Measurements from ENCODE around the gene RPL13.

The RPL13 gene

DNA sequence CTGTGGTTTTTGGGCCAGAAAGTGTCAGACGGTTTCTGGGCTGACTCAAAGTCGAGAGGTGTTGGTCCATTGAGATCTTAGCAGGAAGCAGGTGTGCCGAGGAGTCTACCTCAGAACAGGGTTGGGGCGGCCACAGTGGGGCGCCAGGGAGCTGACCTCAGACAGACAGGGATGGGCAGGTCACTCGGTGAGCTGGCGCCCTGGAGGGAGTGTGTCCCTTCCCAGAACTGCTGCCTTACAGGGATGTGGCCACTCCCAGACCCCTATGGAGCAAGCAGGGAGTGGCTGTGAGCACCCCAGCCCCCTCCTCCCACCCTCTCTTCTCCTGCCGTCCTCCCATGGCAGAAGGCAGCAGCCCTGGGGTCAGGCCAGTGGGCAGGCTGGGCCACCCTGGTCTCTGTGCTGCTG lies 39.0 kb downstream of the RPL13 start:
- peak in 1 of 2 donors; percentile 28 for DNase-seq (ENCODE audit: low read depth in 2 of 2)

DNA sequence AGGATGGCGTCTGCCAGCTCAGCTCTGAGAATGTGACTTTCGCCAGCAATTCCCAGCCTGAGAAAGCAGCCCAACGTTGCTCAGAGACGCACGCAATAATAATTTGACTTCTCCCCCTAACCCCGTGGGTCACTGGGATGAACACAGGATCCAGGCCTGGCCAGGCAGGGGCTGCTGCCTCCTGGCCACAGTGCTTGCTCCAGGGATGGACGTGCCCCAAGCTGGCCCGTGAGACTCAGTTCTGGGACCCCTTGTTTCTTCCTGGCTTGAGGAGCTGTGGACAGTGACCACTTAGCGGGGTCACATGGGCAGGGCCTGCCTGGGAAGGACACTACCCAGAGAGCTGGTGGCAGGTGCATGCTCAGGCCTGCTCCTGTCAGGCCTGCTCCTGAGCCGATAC lies 39.4 kb downstream of the RPL13 start:
- no peak for DNase-seq (ENCODE audit: low read depth in 2 of 2)

DNA sequence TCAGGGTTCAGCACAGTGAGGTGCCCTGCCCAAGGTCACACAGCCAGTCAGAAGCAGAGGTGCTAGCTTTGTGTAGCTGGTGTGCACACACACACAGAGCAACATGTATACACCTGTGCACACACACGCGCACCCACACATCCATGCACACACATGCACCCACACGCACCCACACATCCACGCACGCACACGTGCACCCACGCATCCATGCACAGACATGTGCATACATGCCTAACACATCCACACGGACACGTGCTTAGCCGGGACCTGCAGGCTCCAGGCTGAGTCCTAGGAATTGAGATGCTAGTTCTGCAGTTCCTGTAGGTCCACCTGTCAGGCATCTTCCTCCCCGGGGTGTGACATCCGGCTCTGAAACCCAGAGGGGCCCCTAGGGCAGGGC lies 39.9 kb downstream of the RPL13 start:
- no peak for DNase-seq (ENCODE audit: low read depth in 2 of 2)

DNA sequence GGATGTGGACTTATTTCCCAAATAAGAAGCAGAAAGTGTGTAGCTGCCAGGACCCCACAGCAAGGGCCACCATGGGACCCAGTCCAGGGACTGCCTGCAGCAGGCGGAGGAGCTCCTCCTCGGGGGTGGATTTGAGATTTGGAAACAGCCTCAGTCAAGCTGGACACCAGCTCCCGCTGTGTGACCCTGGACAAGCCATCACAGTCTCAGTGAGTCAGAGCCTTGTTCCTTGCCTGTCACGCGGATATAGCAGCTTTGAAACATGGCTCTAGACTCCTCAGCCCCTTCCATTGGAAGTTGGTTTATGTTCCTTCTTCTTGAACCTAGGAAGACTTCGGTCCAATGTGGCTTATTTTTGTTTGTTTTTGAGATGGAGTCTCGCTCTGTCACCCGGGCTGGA lies 40.5 kb downstream of the RPL13 start:
- no peak for DNase-seq (ENCODE audit: low read depth in 2 of 2)

DNA sequence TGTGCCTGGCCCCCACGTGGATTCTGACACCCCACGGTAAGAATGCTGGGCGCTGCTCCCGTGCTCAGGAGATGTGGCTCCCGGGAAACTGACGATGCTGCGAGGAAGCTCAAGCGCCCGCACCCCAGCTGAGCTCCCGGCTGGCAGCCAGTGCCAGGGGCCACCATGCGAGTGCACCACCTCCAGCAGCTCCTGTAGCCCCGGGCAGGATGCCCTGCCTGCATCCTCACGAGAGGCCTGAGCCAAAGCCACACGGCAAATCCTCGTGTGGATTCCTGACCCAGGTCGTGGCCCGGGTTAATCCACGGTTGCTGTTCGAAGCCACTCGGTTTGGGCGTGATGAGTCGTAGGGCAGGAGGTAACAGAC lies 41.4 kb downstream of the RPL13 start:
- no peak for DNase-seq (ENCODE audit: low read depth in 2 of 2)

DNA sequence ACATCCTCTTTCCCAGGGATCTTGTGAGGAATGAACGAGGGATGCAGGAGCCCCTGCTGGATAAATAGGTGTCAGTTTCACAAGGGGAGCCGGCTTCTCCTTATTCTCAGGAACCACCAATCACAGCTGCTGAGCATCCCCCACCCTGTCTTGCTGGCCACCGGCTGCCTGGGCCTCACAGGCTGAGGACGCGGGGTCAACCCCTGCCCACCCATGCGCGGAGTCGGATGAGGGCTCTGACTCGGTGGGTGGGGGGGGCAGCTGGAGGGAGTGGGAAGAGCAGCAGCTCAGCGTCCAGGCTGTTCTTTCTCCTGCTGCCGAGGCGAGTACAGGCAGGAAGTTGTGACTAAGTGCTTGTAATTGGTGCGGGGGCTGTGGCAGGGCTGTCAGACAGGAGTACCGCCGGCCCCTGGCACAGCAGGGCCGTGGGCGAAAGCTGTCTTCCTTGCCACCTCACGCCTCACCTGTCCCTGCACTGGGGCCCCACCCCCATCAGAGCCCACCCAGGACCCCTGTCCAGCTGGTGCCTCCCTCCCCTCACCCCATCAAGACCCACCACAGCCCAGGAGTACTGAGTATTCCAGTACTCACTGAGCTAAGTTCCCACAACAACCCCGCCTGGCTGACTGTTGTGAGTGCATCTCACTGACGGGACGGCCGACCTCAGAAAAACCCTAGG lies 41.9 kb downstream of the RPL13 start:
- peak; percentile 40 to 68 for DNase-seq (ENCODE audit: low read depth in 2 of 2)

DNA sequence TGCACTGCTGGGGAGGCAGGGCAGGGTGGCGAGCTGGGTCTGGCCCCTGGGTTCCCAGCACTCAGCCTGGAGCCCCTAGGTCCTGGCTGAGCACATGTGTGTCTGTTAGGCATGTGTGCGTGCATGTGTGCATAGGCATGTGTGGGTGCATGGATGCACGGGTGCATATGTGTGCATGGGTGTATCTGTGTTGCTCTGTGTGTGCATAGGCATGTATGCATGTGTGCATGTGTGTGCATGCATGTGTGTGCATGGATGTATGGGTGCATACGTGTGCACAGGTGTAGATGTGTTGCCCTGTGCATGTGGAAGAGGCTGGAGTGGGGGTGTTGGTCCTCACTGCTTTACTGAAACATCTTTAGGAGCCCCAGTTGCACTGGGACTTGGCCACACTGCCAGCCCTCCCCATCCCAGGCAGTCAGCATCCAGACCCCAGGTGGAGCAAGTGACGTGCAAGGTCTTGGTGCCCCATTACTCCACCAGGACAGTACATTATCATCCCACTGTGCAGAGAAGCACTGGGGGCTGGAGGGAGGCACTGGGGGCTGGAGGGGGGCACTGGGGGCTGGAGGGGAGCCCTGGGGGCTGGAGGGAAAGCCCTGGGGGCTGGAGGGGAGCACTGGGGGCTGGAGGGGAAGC lies 42.6 kb downstream of the RPL13 start:
- no peak for DNase-seq (ENCODE audit: low read depth in 2 of 2)

DNA sequence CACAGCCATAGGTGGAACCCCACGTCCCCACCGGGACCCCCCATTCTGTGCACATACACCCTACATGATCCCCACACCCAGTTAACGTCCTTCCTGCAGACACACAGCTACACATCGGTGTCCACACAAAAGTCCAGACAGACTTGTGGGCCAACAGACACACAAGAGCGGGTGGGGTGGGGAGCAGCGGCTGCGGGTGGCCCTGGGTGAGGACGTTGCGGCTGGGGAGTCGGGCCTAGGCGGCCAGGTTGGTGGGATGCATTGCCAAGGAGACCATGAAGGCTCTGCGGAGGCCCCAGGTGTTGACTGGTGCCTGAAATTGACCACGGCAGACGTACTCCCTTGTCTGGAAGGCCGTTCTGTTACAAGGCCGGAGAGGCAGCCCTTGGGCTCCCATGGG lies 44.3 kb downstream of the RPL13 start:
- no peak for DNase-seq (ENCODE audit: low read depth in 2 of 2)

DNA sequence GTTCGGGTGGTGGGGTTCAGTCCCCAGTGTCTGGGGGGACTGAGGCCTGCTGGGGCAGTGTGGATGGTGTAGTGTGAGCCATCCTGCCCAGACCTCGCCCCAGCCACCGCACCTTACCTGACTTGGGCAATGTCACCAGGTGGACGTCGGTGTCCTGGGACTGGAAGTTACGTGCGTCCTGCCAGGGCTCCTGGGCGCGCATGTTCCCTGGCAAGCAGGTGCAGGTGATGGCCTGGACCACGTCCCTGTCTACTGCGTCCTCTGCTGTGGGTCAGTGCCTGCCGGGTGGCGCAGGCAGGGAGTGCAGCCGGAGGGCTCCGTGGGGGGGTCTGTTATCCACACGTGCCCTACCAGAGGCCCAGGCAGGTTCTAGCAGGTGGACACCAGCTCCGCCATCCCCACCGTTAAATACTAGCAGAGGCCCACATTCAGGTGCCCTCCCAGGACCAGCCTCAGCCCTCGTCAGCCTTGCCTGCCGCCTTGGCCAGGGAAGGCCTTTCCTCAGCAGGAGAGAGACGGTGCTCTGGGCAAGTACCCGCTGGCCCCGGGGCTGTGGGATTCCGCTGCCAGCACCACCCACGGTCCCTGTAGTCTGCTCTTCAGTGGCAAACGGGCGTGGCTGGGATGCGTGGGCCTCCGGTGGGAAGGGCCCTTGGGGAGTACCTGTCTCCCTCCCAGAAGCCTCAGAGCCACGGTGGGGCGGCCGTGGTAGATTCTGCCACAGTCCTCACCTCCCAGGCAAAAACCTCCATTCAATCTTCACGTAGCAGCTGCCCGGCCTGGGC lies 44.9 kb downstream of the RPL13 start:
- DNase-seq (ENCODE audit: low read depth in 2 of 2), result no peak

DNA sequence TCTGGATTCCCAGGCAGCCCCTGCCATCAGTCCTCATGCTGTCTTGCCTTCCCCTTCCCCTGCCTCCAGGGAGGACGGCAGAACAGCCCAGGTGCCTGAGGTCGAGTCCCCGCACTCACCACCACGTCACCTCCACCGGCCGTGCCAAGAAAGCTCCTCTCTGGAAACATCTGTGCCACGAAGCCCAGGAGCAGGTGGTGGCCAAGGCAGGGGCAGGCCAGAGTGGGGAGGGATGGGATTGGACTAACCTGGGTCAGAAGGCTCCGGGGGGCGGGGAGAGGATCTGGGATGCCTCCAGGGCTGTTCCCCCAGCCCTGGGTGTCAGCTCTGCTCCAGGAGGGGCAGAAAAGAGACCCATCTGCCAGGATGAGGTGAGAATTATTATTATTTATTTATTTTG lies 45.5 kb downstream of the RPL13 start:
- no peak for DNase-seq (ENCODE audit: low read depth in 2 of 2)

DNA sequence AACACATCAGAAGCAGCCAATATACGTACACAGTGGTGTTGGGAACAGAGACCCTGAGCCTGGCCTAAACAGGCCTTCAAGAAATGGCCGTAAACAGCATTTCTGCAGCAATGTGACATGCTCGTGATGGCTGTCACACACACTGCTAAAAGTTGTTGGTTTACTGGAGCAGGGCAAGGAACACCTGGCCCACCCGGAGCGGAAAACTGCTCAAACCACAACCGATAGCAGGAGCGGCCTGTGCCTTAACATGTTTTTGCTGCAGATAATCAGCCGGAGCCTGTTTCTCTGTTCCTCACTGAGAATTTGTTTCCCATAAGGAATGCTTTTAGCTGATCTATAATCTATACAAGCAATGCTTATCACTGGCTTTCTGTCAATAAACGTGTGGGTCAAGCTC lies 47.0 kb downstream of the RPL13 start:
- DNase-seq (ENCODE audit: low read depth in 2 of 2), result no peak

DNA sequence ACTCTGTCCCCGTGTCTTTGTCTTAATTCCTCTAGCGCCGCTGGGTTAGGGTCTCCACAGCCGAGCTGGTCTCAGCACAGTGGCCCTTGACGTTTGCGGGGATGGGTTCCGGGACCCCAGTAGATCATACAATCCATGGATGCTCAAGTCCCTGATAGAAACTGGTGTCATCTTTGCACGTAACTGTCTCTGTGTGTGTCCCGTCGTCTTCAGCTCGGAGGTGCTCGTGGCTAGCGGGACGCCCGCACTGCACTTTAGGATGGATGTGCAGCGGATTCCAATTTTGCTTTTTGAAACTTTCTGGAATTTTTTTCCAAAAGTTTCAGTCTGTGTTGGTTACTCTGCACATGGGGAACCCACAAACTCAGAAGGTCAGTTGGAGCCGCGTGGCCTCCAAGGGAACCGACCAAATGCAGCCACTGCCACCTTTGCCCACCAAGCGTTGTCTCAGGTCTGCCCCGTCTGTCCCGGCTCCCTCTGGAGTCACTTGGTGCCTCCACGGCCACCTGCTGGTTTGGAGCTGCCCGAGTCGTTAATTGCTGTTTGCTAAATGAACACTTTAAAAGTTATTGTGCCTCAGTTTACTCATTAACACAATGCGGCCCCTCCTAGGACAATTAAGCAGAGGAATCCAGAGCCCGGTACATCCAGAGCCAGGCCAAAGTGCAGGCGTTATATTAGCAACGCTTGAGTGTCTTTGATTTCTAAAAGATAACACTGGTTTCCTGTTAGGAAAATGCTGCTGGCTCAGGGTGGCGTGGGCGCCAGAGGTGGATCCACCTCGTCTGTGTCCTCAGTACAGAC lies 47.7 kb downstream of the RPL13 start:
- DNase-seq (ENCODE audit: low read depth in 2 of 2), result no peak

DNA sequence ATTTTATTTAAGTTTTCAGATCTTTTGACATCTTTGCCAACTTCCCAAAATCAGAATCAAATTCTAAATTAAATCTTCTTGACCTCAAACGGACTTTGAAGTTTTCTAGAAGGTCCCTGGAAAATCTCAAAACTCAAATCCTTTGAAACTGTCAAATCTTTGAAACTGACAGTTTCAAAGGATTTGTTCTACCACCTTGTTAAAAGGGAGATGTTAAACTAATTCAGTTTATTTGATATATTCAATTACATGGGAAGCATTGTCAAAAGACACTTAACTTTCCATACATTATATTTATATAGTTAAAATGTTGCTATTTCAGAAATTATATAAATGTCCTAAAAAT lies 49.6 kb downstream of the RPL13 start:
- DNase-seq (ENCODE audit: low read depth in 2 of 2), result no peak

DNA sequence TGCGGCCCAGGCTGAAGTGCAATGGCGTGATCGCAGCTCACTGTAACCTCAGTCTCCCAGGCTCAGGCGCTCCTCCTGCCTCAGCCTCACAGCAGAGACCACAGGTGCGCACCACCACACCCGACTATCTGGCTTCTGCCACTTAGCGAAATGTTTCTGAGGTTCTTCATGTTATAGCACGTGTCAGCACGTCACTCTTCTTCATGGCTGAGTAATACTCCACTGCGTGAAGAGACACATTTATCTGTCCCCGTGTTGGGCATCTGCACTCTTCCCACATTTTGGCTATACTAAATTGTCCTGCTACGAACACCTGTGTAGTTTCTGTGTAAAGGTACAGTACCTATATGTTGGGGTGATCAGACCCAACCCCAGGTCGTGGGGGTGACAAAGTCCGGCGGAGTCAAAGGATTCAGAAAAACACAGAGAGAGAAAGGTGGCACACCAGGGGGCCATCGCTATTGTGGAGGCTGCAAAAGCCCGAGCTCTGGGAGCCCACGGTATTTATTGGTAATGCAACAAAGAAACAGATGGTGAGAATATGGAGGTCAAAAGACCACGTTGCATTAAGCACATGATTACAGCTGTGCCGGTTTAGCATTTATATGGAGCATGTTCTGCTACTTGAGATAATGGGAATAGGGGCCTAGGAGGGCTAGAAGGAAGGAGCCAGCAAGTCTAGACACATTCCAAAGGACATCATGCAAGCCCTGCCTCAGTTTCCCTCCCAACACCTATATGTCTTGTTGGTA lies 52.1 kb downstream of the RPL13 start:
- DNase-seq (ENCODE audit: low read depth in 2 of 2), result no peak

DNA sequence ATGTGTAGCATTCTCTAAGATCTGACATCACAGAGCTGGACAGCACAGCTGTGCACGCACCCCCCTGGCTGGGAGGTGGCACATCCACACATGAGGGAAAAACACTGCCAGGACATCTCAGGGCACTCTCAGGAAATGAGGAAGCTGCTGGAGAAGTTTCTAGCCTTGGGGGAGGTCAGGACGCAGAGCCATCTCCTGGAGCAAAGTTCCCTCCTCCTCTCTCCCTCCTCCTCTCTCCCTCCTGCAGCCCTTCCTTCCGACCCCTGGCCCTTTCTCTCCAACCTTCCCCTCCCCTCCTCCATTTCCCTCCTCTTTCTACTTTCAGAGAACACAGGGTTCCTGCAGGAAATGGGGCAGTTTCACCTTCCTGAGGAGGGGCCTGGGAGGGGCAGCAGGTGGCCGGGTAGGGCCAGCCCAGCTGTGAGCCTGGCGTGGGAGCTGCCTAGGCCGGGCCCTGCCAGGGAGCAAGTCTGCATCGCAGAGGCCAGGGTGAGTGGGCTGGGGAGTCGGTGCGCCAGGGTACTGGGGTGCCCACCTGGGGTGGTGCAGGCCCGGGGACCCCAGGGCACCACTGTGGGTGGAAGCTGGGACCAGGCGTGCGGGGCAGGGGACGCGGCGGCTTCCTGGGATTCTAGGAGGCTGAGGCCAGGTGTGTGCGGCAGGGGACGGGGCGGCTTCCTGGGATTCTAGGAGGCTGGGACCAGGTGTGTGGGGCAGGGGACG lies 52.9 kb downstream of the RPL13 start, which contains the start of gene DPEP1:
Gene DPEP1, plus strand, starts transcription at position 412 of the 723 bp plus-strand sequence. CDS start 16,769 bp downstream, outside the sequence.
- DNase-seq (ENCODE audit: low read depth in 2 of 2), result no peak

DNA sequence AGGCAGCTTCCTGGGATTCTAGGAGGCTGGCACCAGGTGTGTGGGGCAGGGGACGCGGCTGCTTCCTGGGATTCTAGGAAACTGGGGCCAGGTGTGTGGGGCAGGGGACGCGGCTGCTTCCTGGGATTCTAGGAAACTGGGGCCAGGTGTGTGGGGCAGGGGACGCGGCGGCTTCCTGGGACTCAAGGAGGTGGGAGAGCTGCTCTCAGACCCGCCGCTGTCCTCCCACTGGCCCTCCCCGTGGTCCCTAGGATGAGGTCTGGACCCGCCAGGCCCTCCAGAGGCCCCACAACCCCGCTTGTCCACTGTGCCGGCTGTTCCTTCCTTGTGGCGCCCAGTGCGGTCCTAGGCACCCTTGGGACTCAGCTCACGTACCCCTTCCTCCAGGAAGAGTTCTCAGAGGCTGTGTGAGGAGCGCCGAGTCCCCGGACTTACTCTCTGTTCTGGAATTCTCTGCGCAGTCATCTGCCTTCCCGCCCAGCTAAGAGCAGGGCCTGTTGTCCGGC lies 53.5 kb downstream of the RPL13 start:
- DNase-seq (ENCODE audit: low read depth in 2 of 2), result no peak

Measured in stimulated activated CD4-positive, alpha-beta T cell treated with anti-CD3 and anti-CD28 coated beads, Interleukin-15, amount 100 ng/mL, for 48 hours (primary cell).